ENCODE data around the gene CCDC60. TPM values are rescaled to one million over a fixed set of nuclear protein-coding genes. Genes with fewer than 3 reads are reported as not detected.
A peak's percentile ranks its signal among the peaks of the same experiment; 100 is the strongest.

The CCDC60 gene
- total RNA-seq, 2 donors from 2014 or later, result 4.3 to 4.9 TPM

- Histone ChIP-seq H3K27me3 (replicated peaks; ENCODE audit: insufficient read depth) (no peaks in the 10 kb centered on the region), H3K9me3 (no peaks in the 10 kb centered on the region), H3K4me3 (no peak overlapping the region), H3K4me1 (replicated peaks) (no peaks in the 10 kb centered on the region), H3K27ac (no peak overlapping the region), H3K36me3 (no peaks in the 10 kb centered on the region)
- 88% methylated on average over 8 of the region's 8 CpGs for WGBS
- no peak for DNase-seq (ENCODE audit: low spot score)
- intact Hi-C loops (cut with DNase I), result no loop called here
- TF ChIP-seq CTCF (IDR thresholded peaks at IDR 0.05), result no peak
- no peak for TF ChIP-seq POLR2AphosphoS5 (IDR thresholded peaks at IDR 0.05)
- no peak for TF ChIP-seq POLR2A (IDR thresholded peaks at IDR 0.05)
Observed at GRCh38 chr12:119463211-119463926, 128.8 kb downstream of the CCDC60 start.

GRCh38 chr12:119468296-119468695 is 133.8 kb downstream of the CCDC60 start:
- intact Hi-C loops (cut with DNase I), result no loop called here

GRCh38 chr12:119475650-119476049 is 141.1 kb downstream of the CCDC60 start:
- WGBS, result 87% methylated on average over 4 of the region's 4 CpGs
- DNase-seq (ENCODE audit: low spot score), result no peak
- Histone ChIP-seq H3K36me3 (no peaks in the 10 kb centered on the region), H3K9me3 (no peaks in the 10 kb centered on the region), H3K4me3 (no peak overlapping the region), H3K4me1 (replicated peaks) (no peaks in the 10 kb centered on the region), H3K27me3 (replicated peaks; ENCODE audit: insufficient read depth) (no peaks in the 10 kb centered on the region), H3K27ac (no peak overlapping the region)
- TF ChIP-seq POLR2A (IDR thresholded peaks at IDR 0.05) (no peak), POLR2AphosphoS5 (IDR thresholded peaks at IDR 0.05) (no peak), CTCF (IDR thresholded peaks at IDR 0.05) (no peak)
- intact Hi-C loops (cut with DNase I), result no loop called here

More at GRCh38 chr12:119468296-119468695, 133.8 kb downstream of the CCDC60 start:
- Histone ChIP-seq H3K36me3 (no peaks in the 10 kb centered on the region), H3K27me3 (replicated peaks; ENCODE audit: insufficient read depth) (no peaks in the 10 kb centered on the region), H3K4me3 (no peak overlapping the region), H3K4me1 (replicated peaks) (no peaks in the 10 kb centered on the region), H3K9me3 (no peaks in the 10 kb centered on the region), H3K27ac (no peak overlapping the region)
- TF ChIP-seq CTCF (IDR thresholded peaks at IDR 0.05) (no peak), POLR2A (IDR thresholded peaks at IDR 0.05) (no peak), POLR2AphosphoS5 (IDR thresholded peaks at IDR 0.05) (no peak)
- no peak for DNase-seq (ENCODE audit: low spot score)

GRCh38 chr12:119476951-119477350 is 142.4 kb downstream of the CCDC60 start:
- TF ChIP-seq POLR2A (IDR thresholded peaks at IDR 0.05), result no peak
- TF ChIP-seq POLR2AphosphoS5 (IDR thresholded peaks at IDR 0.05), result no peak
- TF ChIP-seq CTCF (IDR thresholded peaks at IDR 0.05), result no peak
- Histone ChIP-seq H3K9me3 (no peaks in the 10 kb centered on the region), H3K27ac (no peak overlapping the region), H3K4me1 (replicated peaks) (no peaks in the 10 kb centered on the region), H3K27me3 (replicated peaks; ENCODE audit: insufficient read depth) (no peaks in the 10 kb centered on the region), H3K4me3 (no peak overlapping the region), H3K36me3 (no peaks in the 10 kb centered on the region)
- WGBS, result 98% methylated on average over 3 of the region's 3 CpGs
- intact Hi-C loops (cut with DNase I), result no loop called here
- DNase-seq (ENCODE audit: low spot score), result no peak

GRCh38 chr12:119479121-119479561 is 144.6 kb downstream of the CCDC60 start:
- peak; percentile 87 for DNase-seq (ENCODE audit: low spot score)
- H3K27me3 ChIP-seq (replicated peaks; ENCODE audit: insufficient read depth), result no peaks in the 10 kb centered on the region
- H3K9me3 ChIP-seq, result no peaks in the 10 kb centered on the region
- no peaks in the 10 kb centered on the region for H3K36me3 ChIP-seq
- H3K4me3 ChIP-seq, result no peak overlapping the region
- intact Hi-C loops (cut with DNase I), result no loop called here
- TF ChIP-seq POLR2A (IDR thresholded peaks at IDR 0.05) (no peak), POLR2AphosphoS5 (IDR thresholded peaks at IDR 0.05) (peak; percentile 96)
- H3K27ac ChIP-seq, result no peak overlapping the region
- 16% methylated on average over 10 of the region's 10 CpGs for WGBS
- no peaks in the 10 kb centered on the region for H3K4me1 ChIP-seq (replicated peaks)

Data from prostate gland (tissue), 2 donors.